HG03342 (cell line): ENCODE measurements around the gene MT2A.
A peak's percentile ranks its signal among the peaks of the same experiment; 100 is the strongest.
"Not testable (repeated sequence)": the region's sequence is repeated elsewhere in the genome, so short reads cannot be mapped to it uniquely, and the experiment has no call there.

ENCODE experiments used
- ATAC-seq: cut with Tn5 transposase; IDR thresholded peaks from one replicate; pipeline ENCODE4 v1.9.1; 2021; ENCODE audit warnings: mild to moderate bottlenecking, moderate library complexity; ENCODE audit not compliant: unreplicated experiment

Gene MT2A

DNA sequence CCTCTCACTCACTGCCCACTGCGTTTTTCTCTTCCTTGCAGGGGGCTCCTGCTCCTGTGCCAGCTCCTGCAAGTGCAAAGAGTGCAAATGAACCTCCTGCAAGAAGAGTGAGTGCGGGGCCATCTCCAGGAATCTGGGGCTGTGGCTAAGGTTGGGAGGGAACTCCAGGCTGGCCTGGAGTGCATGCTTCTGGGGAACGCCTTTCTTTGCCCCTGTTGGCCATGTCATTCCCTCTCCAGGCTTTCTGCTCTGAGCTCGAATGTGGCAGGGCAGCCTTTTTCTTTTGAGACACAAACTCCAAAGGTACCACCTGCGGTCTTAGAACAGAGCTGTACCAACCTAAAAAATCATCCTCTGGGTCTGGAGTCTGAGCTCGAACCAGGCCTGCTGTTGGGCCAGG lies 9.8 kb downstream of the MT2A start:
- no peak for ATAC-seq

DNA sequence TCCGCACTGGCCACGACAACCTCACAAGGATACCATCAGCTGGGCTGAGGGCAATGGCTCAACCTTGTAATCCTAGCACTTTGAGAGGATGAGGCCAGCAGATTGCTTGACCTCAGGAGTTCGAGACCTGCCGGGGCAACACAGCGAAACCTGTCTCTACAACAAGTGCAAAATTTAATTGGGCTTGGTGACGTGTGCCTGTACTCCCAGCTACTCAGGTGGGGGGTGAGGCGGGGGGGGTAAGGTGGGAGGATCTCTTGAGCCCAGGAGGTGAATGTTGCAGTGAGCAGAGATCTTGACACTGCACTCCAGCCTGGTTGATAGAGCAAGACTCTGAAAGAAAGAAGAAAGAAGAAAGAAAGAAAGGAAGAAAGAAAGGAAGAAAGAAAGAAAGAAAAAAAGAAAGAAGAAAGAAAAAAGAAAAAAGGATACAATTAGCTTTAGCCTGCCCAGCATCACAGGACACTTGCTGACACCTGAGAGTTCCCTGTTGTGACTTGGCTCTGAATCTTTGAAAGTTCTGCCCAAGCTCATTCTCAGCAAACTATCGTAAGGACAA lies 12.0 kb downstream of the MT2A start:
- no peak for ATAC-seq

DNA sequence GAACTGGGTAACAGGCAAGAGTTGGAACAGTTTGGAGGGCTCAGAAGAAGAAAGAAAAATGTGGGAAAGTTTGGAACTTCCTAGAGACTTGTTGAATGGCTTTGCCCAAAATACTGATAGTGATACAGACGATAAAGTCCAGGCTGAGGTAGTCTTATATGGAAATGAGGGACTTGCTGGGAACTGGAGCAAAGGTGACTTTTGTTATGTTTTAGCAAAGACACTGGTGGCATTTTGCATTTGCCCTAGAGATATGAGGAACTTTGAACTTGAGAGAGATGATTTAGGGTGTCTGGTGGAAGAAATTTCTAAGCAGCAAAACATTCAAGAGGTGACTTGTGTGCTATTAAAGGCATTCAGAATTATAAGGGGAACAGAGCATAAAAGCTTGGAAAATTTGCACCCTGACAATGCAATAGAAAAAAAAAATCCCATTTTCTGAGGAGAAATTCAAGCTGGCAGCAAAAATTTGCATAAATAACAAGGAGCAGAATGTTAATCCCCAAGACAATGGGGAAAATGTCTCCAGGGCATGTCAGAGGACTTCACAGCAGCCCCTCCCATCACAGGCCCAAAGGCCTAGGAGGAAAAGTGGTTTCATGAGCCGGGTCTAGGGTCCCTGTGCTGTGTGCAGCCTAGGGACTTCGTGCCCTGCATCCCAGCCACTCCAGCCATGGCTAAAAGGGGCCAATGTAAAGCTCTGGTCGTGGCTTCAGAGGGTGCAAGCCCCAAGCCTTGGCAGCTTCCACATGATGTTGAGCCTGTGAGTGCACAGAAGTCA lies 13.5 kb downstream of the MT2A start:
- ATAC-seq: not testable (repeated sequence)

DNA sequence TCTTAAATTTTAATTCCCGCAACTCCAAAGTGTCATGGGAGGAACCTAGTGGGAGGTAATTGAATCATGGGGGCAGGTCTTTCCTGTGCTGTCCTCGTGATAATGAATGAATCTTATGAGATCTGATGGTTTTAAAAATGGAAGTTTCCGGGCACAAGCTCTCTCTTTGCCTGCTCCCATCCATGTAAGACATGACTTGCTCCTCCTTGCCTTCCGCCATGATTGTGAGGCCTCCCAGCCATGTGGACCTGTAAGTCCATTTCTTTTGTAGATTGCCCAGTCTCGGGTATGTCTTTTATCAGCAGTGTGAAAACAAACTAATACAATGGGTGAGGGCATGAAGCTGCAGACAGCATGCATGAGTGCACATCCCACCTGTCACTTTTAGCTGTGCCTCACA lies 14.8 kb downstream of the MT2A start:
- ATAC-seq: not testable (repeated sequence)

DNA sequence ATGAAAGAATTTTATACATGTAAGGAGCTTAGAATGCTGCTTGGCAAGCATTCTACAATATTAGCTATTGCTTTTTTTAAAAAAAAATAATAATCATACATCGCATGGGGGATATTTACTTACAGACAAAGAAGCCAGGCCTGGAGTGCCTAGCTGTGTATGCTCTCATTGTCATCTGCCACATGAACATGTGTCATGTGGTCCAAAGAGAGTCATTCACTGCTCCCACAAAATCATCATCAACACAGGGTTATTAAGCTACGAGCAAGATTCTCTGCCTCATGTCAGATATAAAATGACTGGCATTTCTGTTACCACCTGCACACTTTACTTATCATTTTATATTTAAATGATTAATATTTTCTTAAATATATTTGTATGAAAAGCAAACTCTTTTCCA lies 15.3 kb downstream of the MT2A start:
- ATAC-seq: no peak

DNA sequence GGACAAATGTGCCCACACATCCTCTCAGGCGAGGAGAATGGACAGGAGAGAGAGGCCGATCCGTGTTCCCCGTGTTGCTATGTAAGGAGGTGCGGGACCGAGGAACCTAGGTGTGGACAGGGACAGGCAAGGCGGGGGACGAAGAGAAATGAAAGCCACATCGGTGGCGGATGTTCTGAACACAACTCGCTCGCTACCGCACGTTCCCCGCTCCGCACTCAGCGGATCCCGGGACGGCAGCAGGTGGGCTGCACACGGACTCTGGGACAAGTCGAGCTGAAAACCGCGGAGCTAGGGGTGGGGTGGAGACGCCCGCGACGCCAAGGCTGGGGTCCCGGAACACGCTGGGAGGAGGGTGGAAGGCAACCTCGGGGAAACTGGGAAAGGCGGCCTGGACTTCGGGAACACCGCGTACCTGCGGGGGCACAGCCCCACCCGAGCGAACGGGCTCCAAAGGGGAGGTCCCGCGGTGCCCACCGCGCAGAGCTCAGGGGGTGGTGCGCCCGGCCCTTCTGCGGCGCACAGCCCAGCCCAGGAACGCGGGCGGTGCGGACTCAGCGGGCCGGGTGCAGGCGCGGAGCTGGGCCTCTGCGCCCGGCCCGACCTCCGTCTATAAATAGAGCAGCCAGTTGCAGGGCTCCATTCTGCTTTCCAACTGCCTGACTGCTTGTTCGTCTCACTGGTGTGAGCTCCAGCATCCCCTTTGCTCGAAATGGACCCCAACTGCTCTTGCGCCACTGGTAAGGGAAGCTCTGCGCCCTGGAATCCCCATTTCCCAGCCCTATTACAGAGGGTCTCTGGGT lies 17.0 kb downstream of the MT2A start, which contains the start of gene MT1E:
Gene MT1E, plus strand, starts transcription at position 642 of the 803 bp plus-strand sequence. Its CDS starts 71 bp downstream, at position 713.
- peak; percentile 59 for ATAC-seq

DNA sequence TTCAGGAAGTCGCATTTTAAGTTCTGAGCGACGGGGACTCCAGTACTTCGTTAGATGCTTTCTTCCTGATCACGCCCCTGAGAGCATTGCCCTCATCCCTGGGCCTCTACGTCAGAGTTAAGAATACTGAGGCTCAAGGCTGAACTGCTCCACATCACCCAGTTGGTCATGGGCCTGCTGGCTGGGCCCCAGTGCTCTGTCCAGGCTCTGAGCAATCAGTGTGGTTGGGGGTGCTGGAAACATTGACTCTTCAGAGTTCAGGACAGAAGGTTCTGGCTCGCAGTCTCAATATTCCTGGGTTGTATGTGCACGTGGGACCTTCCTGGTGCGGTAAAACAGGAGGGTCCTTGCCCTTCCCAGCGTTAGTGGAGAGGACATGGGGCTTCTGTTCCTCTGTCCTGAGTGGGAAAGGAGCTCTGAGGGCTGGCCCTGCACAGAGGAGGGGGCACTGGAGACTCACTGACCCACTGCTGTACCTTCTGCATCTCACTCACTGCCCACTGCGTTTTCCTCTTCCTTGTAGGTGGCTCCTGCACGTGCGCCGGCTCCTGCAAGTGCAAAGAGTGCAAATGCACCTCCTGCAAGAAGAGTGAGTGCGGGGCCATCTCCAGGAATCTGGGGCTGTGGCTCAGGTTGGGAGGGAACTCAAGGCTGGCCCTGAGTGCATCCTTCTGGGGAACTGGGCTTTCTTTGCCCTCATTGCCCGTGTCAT lies 17.7 kb downstream of the MT2A start:
- no peak for ATAC-seq

DNA sequence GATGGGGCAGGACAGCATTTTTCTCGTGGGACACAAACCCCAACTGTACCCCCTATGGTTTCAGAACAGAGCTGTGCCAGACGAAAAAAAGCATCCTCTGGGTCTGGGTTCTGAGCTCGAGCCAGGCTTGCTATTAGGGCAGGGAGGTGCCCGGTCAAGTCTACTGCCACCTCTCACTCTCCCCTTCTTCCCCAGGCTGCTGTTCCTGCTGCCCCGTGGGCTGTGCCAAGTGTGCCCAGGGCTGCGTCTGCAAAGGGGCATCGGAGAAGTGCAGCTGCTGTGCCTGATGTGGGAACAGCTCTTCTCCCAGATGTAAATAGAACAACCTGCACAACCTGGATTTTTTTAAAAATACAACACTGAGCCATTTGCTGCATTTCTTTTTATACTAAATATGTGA lies 18.3 kb downstream of the MT2A start:
- no peak for ATAC-seq

DNA sequence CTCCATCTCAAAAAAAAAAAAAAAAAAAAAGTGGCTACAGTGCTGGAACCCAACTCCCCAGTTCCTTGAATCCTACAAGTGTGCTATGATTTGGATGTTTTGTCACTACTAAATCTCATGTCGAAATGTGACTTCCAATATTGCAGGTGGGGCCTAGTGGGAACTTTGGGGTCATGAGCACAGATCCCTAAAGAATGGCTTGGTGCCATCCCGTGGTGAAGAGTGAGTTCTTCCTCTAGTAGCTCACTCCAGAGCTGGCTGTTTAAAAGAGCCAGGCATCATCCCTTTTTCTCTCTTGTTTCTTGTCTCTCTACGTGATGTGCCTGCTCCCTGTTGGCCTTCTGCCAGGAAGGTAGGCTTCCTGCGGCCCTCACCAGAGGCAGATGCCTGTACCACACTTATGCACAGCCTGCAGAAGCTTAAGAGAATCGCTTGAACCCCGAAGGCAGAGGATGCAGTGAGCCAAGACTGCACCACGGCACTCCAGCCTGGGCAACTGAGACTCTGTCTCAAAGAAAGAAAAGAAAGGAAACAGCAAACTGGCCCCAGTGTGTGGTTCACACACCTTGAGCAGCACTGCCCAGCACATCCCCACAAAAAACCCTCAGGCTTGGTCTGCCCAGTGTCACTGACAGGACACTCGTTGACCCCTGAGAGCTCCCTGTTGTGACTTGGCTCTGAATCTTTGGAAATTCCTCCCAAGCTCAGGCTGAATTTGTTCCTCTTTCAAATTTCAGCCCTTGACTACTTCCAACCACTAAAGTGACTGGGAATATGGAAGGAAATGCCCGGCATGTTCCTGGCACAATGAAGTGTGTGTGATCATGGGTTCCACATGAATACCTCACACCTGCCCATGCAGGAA lies 20.3 kb downstream of the MT2A start:
- no peak for ATAC-seq

DNA sequence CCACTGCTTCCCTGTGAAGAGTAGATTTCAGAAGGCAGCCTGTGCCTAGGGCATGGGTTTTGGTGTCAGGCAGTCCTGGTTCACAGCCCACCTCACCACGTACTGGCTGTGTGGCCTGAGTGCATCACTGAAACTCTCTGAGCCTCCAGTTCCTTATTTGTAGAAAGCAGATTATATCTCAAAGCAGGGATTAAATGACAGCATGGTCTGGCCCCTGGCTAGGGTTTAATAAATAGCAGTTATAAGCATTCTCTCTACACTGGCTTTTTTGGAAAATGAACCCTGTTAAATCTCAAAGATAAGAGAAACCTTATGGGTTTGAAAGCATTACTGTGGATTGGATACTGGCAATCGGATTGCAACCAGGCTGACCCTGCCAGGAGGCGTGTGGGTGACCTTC lies 21.1 kb downstream of the MT2A start:
- ATAC-seq: no peak

DNA sequence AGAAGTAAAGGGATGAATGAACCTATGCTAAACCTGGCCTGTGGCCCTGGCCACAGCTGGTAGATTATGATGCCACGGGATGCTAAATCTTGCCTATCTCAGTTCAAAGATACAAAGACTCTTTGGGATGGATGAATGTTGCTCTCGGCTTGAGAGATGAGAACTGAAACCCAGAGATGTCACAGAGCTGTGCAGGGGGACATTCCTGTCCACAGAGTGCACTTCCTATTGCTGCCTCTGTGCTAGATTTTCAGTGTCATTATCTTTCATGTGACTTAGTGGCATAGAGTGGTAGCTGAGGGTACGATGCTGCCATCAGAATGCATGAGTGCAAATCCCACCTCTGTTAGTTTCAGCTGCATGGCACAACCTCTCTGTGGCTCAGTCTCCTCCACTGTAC lies 21.8 kb downstream of the MT2A start:
- peak; percentile 83 for ATAC-seq

DNA sequence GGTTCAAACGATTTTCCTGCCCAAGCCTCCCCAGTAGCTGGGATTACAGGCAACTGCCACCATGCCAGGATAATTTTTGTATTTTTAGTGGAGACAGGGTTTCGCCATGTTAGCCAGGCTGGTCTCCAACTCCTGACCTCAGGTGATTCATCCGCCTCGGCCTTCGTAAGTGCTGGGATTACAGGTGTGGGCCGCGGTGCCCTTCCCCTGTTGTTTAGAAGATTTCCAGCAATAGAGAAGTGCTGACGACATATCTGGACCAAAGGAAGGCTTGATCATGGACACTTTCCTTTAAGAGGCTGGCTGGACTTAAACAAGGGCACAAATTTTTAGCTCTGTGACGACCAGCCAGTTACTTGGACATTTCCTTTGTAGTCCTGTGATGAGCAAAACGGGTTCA lies 22.8 kb downstream of the MT2A start:
- no peak for ATAC-seq

DNA sequence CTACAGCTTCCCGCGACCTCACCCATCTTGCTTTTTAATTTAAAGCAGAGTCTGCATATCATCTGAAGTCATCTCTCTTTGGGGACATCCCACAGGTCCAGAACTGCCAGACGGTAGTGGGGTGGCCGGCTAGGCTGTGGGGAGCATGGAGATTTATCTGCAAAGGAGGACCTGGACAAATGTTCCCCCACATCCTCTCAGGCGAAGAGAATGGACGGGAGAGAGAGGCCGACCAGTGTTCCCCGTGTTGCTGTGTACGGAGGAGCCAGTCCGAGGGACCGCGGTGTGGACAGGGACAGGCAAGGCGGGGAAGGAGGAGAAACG lies 23.4 kb downstream of the MT2A start:
- ATAC-seq: no peak

DNA sequence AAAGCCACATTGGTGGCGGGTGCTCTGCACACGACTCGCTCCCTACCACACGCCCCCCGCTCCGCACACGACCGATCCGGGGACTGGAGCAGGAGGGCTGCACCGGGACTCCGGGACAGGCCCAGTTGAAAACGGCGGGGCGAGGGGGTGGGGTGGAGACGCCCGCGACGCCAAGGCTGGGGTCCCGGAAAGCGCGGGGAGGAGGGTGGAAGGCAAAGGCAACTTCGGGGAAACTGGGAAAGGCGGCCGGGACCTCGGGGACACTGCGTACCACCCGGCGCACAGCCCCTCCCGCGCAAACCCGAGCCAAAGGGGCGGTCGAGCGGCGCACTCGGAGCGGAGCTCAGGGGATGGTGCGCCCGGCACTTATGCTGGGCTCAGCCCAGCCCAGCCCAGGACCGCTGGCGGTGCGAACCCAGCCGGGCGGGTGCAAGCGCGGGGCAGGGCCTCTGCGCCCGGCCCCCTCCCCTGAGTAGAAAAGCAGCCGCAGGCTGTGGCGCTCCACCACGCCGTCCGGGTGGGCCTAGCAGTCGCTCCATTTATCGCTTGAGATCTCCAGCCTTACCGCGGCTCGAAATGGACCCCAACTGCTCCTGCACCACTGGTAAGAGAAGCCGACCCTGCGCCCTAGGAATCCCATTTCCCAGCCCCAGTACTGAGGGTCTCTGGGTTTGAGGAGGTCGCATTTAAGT lies 23.9 kb downstream of the MT2A start, which contains the start of gene MT1M:
Gene MT1M, plus strand, starts transcription at position 504 of the 692 bp plus-strand sequence. Its CDS starts 73 bp downstream, at position 577.
- ATAC-seq: no peak

DNA sequence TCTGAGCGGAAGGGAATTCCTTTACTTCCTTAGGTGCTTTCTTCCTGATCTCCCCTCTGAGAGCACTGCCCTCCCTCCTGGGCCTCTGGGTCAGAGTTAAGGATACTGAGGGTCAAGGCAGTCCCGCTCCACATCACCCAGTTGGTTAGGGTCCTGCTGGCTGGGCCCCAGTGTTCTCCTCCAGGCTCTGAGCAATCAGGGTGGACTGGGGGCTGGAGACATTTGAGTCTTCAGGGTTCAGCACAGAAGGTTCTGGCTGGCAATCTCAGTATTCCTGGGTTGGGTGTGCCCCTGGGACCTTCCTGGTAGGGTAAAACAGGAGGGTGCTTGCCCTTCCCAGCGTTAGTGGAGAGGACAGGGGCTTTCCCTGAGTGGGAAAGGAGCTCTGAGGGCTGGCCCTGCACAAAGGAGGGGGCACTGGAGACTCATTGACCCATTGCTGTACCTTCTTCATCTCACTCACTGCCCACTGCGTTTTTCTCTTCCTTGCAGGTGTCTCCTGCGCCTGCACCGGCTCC lies 24.5 kb downstream of the MT2A start:
- ATAC-seq: no peak

DNA sequence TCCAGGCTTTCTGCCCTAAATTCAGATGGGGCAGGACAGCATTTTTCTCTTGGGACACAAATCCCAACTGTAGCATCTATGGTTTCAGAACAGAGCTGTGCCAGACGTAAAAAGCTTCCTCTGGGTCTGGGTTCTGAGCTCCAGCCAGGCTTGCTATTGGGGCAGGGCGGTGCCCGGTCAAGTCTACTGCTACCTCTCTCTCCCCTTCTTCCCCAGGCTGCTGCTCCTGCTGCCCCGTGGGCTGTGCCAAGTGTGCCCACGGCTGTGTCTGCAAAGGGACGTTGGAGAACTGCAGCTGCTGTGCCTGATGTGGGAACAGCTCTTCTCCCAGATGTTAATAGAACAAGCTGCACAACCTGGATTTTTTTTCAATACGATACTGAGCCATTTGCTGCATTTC lies 25.2 kb downstream of the MT2A start:
- no peak for ATAC-seq

DNA sequence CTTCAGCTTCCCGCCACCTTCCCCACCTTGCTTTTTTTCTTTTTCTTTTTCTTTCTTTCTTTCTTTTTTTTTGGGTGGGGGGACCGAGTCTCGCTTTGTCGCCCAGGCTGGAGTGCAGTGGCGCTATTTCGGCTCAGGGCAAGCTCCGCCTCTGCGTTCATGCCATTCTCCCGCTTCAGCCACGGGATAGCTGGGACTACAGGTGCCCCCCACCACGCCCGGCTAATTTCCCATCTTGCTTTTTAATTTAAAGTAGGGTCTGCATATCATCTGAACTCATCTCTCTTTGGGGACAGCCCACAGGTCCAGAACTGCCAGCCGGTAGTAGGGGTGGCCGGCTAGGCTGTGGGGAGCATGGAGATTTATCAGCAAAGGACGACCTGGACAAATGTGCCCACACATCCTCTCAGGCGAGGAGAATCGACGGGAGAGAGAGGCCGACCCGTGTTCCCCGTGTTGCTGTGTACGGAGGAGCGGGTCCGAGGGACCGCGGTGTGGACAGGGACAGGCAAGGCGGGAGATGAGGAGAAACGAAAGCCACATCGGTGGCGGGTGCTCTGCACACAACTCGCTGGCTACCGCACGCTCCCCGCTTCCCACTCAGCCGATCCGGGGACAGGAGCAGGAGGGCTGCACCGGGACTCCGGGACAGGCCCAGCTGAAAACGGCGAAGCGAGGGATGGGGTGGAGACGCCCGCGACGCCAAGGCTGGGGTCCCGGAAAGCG lies 26.5 kb downstream of the MT2A start:
- no peak for ATAC-seq

DNA sequence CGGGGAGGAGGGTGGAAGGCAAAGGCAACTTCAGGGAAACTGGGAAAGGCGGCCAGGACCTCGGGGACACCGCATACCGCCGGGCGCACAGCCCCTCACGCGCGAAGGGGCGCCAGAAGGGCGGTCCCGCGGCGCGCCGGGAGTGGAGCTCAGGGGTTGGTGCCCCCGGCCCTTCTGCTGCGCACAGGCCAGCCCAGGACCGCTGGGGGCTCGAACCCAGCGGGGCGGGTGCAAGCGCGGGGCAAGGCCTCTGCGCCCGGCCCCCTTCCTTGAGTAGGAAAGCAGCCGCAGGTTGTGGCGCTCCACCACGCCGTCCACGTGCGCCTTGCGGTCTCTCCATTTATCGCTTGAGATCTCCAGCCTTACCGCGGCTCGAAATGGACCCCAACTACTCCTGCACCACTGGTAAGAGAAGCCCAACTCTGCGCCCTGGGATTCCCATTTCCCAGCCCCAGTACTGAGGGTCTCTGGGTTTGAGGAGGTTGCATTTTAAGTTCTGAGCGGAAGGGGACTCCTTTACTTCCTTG lies 27.1 kb downstream of the MT2A start:
- ATAC-seq: no peak
